ENCODE measurements around the gene PPM1H.

- TF ChIP-seq CTCF (IDR thresholded peaks at IDR 0.05) (no peak), EZH2 (IDR thresholded peaks at IDR 0.05; ENCODE audit: borderline replicate concordance, insufficient read depth, low read depth, low read length, poor library complexity, severe bottlenecking) (no peak)
Observed at GRCh38 chr12:62783881-62784280, 151.1 kb downstream of the PPM1H start.

Data from B cell (primary cell).